ENCODE data around the gene SLC30A1. TPM values are rescaled to one million over a fixed set of nuclear protein-coding genes. Genes with fewer than 3 reads are reported as not detected.
"Not testable (repeated sequence)": the region's sequence is repeated elsewhere in the genome, so short reads cannot be mapped to it uniquely, and the experiment has no call there.

SLC30A1 gene
- total RNA-seq, 4 donors from 2014 or later: 12.8 to 44.7 (median 19.1) TPM

GRCh38 chr1:211571998-211572397, 7.0 kb downstream of the SLC30A1 start:
- no peak for TF ChIP-seq POLR2A (IDR thresholded peaks at IDR 0.05)
- TF ChIP-seq, protein P1, sequence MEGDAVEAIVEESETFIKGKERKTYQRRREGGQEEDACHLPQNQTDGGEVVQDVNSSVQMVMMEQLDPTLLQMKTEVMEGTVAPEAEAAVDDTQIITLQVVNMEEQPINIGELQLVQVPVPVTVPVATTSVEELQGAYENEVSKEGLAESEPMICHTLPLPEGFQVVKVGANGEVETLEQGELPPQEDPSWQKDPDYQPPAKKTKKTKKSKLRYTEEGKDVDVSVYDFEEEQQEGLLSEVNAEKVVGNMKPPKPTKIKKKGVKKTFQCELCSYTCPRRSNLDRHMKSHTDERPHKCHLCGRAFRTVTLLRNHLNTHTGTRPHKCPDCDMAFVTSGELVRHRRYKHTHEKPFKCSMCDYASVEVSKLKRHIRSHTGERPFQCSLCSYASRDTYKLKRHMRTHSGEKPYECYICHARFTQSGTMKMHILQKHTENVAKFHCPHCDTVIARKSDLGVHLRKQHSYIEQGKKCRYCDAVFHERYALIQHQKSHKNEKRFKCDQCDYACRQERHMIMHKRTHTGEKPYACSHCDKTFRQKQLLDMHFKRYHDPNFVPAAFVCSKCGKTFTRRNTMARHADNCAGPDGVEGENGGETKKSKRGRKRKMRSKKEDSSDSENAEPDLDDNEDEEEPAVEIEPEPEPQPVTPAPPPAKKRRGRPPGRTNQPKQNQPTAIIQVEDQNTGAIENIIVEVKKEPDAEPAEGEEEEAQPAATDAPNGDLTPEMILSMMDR (IDR thresholded peaks at IDR 0.05): no peak
- Histone ChIP-seq H3K4me1 (no peaks in the 10 kb centered on the region), H3K27ac (no peak overlapping the region), H3K9me3 (no peaks in the 10 kb centered on the region), H3K4me3 (no peak overlapping the region), H3K27me3 (no peaks in the 10 kb centered on the region), H3K36me3 (no peaks in the 10 kb centered on the region)
- DNase-seq: no peak
- intact Hi-C loops (cut with DNase I; ENCODE audit: low total_unique reads): loop anchor here (10.0 kb wide), 1 partner anchor 83 kb away; no protein-coding TSS in a partner anchor

GRCh38 chr1:211570378-211570777, 8.6 kb downstream of the SLC30A1 start:
- not testable (repeated sequence) for H3K27me3 ChIP-seq, DNase-seq, H3K36me3 ChIP-seq, H3K27ac ChIP-seq, H3K4me3 ChIP-seq, H3K4me1 ChIP-seq, H3K9me3 ChIP-seq
- intact Hi-C loops (cut with DNase I; ENCODE audit: low total_unique reads): loop anchor here (10.0 kb wide), 1 partner anchor 84 kb away; no protein-coding TSS in a partner anchor

DNA sequence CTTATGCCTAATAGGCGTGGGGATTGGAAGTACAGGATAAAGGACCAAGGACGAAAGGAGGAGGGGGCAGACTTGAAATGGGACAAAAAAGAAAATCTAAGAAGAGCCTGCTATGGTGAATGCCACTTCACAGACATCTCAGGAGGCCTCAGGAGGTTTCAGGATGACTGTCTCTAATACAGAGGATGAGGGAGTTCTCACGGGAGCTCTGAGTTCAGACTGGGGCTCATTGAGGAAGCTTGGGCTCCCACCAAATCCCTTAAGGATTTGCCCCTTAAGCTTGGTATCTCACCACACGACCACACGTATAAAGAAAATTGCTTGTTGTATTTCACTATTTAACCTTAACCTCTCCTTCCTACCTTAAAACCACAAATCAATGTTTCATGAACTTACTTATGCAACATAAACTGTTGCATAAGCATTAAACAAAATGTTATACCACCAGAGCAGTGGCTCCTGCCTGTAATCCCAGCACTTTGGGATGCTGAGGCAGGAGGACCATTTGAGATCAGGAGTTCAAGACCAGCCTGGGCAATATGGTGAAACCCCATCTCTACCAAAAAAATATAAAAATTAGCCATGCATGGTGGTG, 12.4 kb downstream of the SLC30A1 start:
- H3K27me3 ChIP-seq: no peaks in the 10 kb centered on the region
- intact Hi-C loops (cut with DNase I; ENCODE audit: low total_unique reads): no loop called here
- no peaks in the 10 kb centered on the region for H3K9me3 ChIP-seq
- H3K27ac ChIP-seq: no peak overlapping the region
- H3K4me3 ChIP-seq: no peak overlapping the region
- DNase-seq: no peak
- no peaks in the 10 kb centered on the region for H3K36me3 ChIP-seq
- no peaks in the 10 kb centered on the region for H3K4me1 ChIP-seq
- TF ChIP-seq POLR2A (IDR thresholded peaks at IDR 0.05): no peak
- TF ChIP-seq, protein P1 (IDR thresholded peaks at IDR 0.05): no peak

DNA sequence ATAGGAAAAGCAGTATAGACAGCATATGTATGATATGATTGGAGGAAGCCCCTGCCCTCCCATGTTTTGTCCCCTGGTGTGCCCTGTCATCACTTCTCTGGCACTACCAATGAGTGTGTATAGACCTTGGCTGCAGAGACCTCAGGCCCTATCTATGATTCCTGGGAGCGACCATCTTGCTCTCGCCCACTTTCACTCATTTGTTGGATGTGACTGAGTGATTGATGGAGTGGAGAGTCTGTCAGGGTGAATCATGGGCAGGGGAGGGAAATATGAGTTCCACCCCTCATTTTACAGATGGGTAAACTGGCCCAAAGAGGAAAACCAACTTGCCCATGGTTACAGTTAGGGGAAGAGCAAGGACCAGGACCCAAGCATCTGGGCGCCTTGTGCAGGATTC, 14.9 kb downstream of the SLC30A1 start:
- no peak for TF ChIP-seq POLR2A (IDR thresholded peaks at IDR 0.05)
- TF ChIP-seq, protein P1 (IDR thresholded peaks at IDR 0.05): no peak
- Histone ChIP-seq H3K4me1 (no peaks in the 10 kb centered on the region), H3K27ac (no peak overlapping the region), H3K4me3 (no peak overlapping the region), H3K9me3 (no peaks in the 10 kb centered on the region), H3K36me3 (no peaks in the 10 kb centered on the region), H3K27me3 (no peaks in the 10 kb centered on the region)
- DNase-seq: no peak
- intact Hi-C loops (cut with DNase I; ENCODE audit: low total_unique reads): no loop called here

- no peak for DNase-seq
- no peak for TF ChIP-seq POLR2A (IDR thresholded peaks at IDR 0.05)
- TF ChIP-seq, protein P1 (IDR thresholded peaks at IDR 0.05): no peak
- no peak overlapping the region for H3K27ac ChIP-seq
- intact Hi-C loops (cut with DNase I; ENCODE audit: low total_unique reads): no loop called here
- no peaks in the 10 kb centered on the region for H3K9me3 ChIP-seq
- H3K36me3 ChIP-seq: no peaks in the 10 kb centered on the region
- H3K27me3 ChIP-seq: no peaks in the 10 kb centered on the region
- H3K4me3 ChIP-seq: no peak overlapping the region
- no peaks in the 10 kb centered on the region for H3K4me1 ChIP-seq
Observed at GRCh38 chr1:211559222-211560010, 19.5 kb downstream of the SLC30A1 start.

Measured in uterus (tissue), 4 donors.